ENCODE data around the gene ZCRB1. TPM values are rescaled to one million over a fixed set of nuclear protein-coding genes. Genes with fewer than 3 reads are reported as not detected.

Gene ZCRB1
- total RNA-seq, 1 donor from 2014 or later, result 43.5 TPM

DNA sequence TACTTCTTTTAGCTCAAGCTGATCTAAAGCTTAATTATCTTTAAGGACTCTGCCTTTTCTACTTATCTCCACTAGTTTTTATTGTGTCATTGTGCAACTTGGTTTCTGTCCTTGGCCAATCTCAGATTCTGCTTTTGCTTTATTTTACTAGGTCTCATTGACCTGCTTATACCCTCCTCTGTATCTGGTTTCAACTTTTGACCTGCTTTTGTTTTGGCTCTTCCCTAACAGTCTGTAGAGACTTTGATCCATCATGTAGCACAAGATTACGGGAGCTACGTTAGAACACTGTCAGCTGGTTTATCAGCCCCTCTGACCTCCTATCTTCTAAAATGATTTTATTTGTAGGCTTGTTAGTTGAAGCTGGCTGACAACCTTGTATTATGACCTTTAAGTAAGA, 43.6 kb downstream of the ZCRB1 start:
- DNase-seq (no peak), ATAC-seq (no peak)
- TF ChIP-seq CTCF (IDR thresholded peaks at IDR 0.05), result no peak
- Histone ChIP-seq H3K4me1 (no peaks in the 10 kb centered on the region), H3K27me3 (ENCODE audit: low read depth) (no peaks in the 10 kb centered on the region), H3K27ac (no peak overlapping the region), H3K36me3 (no peaks in the 10 kb centered on the region), H3K4me3 (no peak overlapping the region), H3K9me3 (no peaks in the 10 kb centered on the region)
- intact Hi-C loops (cut with DNase I), result no loop called here

GRCh38 chr12:42281844-42282243, 44.0 kb downstream of the ZCRB1 start:
- intact Hi-C loops (cut with DNase I), result no loop called here
- Histone ChIP-seq H3K4me1 (no peaks in the 10 kb centered on the region), H3K4me3 (no peak overlapping the region)

GRCh38 chr12:42281278-42281677, 44.6 kb downstream of the ZCRB1 start:
- H3K4me3 ChIP-seq, result no peak overlapping the region
- no peak for TF ChIP-seq CTCF (IDR thresholded peaks at IDR 0.05)
- no peaks in the 10 kb centered on the region for H3K27me3 ChIP-seq (ENCODE audit: low read depth)
- H3K4me1 ChIP-seq, result no peaks in the 10 kb centered on the region
- DNase-seq (no peak), ATAC-seq (no peak)
- H3K27ac ChIP-seq, result no peak overlapping the region
- H3K36me3 ChIP-seq, result no peaks in the 10 kb centered on the region
- H3K9me3 ChIP-seq, result no peaks in the 10 kb centered on the region
- intact Hi-C loops (cut with DNase I), result no loop called here

More at GRCh38 chr12:42281844-42282243, 44.0 kb downstream of the ZCRB1 start:
- Histone ChIP-seq H3K9me3 (no peaks in the 10 kb centered on the region), H3K27me3 (ENCODE audit: low read depth) (no peaks in the 10 kb centered on the region), H3K27ac (no peak overlapping the region), H3K36me3 (no peaks in the 10 kb centered on the region)
- no peak for TF ChIP-seq CTCF (IDR thresholded peaks at IDR 0.05)
- ATAC-seq (no peak), DNase-seq (no peak)

GRCh38 chr12:42278128-42278510, 47.8 kb downstream of the ZCRB1 start:
- Histone ChIP-seq H3K4me1 (no peaks in the 10 kb centered on the region), H3K27me3 (ENCODE audit: low read depth) (no peaks in the 10 kb centered on the region), H3K36me3 (no peaks in the 10 kb centered on the region), H3K27ac (no peak overlapping the region), H3K4me3 (no peak overlapping the region), H3K9me3 (no peaks in the 10 kb centered on the region)
- ATAC-seq (no peak), DNase-seq (no peak)
- TF ChIP-seq CTCF (IDR thresholded peaks at IDR 0.05), result no peak
- intact Hi-C loops (cut with DNase I), result no loop called here

- H3K4me1 ChIP-seq, result no peaks in the 10 kb centered on the region
- TF ChIP-seq CTCF (IDR thresholded peaks at IDR 0.05), result no peak
- H3K4me3 ChIP-seq, result no peak overlapping the region
- intact Hi-C loops (cut with DNase I), result no loop called here
- H3K27ac ChIP-seq, result no peak overlapping the region
- H3K36me3 ChIP-seq, result no peaks in the 10 kb centered on the region
- no peak for ATAC-seq
- no peaks in the 10 kb centered on the region for H3K9me3 ChIP-seq
- DNase-seq, result no peak
- no peaks in the 10 kb centered on the region for H3K27me3 ChIP-seq (ENCODE audit: low read depth)
These were observed 48.3 kb downstream of the ZCRB1 start for GRCh38 chr12:42277396-42278127.

All from lower lobe of right lung (tissue), 2 donors.